LNCAP (cell line): Measurements from ENCODE around the gene SLFN5.

Experiments
- CTCF ChIP-seq: fragments of 450-650 bp; IDR thresholded peaks from 2 replicates; pipeline ENCODE4 v1.5.1; 2017; ENCODE audit warnings: mild to moderate bottlenecking

The SLFN5 gene

GRCh38 chr17:35244341-35245195, 1.7 kb downstream of the SLFN5 start:
- TF ChIP-seq CTCF: no peak

- TF ChIP-seq CTCF: no peak
These were observed 2.3 kb downstream of the SLFN5 start for GRCh38 chr17:35245196-35245486.

DNA sequence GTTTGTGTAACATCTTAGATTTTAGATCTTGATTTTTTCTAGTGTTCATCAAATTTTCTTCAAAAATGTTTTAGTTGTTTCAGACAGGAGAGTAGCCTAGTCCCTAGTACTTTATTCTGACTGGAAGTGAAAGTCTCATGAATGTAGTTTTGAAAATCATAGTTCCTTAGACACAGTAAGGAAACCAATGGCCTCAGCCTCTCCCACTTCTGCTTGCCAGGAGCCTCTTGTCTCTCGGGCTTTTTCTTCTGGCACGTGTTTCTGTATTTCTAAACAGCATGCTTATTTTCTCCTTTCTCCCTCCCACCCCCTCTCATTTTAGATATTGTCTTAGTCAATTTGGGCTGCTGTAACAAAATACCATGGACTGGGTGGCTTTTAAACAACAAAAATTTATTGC, 9.8 kb downstream of the SLFN5 start:
- TF ChIP-seq CTCF: no peak

GRCh38 chr17:35254107-35254773, 11.4 kb downstream of the SLFN5 start:
- TF ChIP-seq CTCF: no peak

GRCh38 chr17:35255316-35255715, 12.4 kb downstream of the SLFN5 start:
- no peak for TF ChIP-seq CTCF

DNA sequence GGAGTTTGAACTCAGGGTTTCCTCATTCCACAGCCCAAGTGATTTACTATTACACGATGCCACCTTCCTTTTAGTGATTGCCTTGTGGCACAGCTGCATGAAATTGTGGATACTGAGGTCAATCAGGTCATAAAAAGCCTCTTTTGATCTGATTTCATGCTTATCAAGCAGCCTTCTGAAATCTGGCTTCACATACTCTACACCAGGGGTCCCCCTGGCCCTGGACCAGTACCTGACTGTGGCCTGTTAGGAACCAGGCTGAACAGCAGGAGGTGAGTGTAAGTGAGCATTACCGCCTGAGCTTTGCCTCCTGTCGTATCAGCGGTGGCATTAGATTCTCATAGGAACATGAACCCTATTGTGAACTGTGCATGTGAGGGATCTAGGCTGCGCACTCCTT, 13.8 kb downstream of the SLFN5 start:
- no peak for TF ChIP-seq CTCF

- TF ChIP-seq CTCF: no peak
These were observed 14.4 kb downstream of the SLFN5 start for GRCh38 chr17:35257208-35257659.
